ENCODE results near the gene GRB10.

DNA sequence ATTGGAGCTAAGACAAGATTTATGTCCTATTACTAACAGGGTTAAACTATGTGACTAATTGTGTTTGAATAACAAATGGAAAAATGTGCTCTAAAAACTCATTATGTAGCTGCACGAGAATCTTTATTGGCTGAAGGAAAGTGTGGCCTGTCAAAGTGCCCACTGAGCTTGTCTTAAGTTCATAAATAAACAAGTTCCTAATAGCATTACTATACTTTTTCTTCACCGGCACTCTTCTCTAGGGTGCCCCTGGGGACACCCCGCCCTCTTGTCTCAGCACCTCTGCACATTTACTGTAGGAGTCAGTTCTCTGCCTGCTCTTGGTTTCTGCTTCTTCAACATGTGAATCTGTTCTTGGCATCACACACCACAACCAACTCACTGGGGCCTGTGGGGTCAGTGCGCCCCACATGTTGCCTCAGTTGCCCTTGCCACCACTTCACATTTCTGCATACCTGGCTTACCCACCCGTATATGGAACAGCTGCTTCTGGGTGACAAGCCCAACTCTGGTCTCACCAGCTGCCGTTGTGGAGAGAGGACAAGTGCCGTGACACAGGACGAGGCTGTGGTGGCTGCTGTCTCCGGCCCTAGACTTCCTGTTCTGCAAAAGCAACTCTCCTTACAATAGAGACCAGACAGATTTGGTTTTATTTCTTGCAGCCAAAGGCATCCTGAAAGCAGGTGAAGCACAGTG, 121.2 kb downstream of the GRB10 start:
- TF ChIP-seq, protein P1, sequence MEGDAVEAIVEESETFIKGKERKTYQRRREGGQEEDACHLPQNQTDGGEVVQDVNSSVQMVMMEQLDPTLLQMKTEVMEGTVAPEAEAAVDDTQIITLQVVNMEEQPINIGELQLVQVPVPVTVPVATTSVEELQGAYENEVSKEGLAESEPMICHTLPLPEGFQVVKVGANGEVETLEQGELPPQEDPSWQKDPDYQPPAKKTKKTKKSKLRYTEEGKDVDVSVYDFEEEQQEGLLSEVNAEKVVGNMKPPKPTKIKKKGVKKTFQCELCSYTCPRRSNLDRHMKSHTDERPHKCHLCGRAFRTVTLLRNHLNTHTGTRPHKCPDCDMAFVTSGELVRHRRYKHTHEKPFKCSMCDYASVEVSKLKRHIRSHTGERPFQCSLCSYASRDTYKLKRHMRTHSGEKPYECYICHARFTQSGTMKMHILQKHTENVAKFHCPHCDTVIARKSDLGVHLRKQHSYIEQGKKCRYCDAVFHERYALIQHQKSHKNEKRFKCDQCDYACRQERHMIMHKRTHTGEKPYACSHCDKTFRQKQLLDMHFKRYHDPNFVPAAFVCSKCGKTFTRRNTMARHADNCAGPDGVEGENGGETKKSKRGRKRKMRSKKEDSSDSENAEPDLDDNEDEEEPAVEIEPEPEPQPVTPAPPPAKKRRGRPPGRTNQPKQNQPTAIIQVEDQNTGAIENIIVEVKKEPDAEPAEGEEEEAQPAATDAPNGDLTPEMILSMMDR (IDR thresholded peaks at IDR 0.05), result no peak
- TF ChIP-seq POLR2A (IDR thresholded peaks at IDR 0.05), result no peak

Measured in uterus (tissue), 2 donors.